HG02973 (cell line): ENCODE measurements around the gene MRFAP1.

ENCODE experiments used
- ATAC-seq: cut with Tn5 transposase; IDR thresholded peaks from one replicate; pipeline ENCODE4 v1.9.1; 2021; ENCODE audit warnings: moderate library complexity; ENCODE audit not compliant: unreplicated experiment

The MRFAP1 gene

DNA sequence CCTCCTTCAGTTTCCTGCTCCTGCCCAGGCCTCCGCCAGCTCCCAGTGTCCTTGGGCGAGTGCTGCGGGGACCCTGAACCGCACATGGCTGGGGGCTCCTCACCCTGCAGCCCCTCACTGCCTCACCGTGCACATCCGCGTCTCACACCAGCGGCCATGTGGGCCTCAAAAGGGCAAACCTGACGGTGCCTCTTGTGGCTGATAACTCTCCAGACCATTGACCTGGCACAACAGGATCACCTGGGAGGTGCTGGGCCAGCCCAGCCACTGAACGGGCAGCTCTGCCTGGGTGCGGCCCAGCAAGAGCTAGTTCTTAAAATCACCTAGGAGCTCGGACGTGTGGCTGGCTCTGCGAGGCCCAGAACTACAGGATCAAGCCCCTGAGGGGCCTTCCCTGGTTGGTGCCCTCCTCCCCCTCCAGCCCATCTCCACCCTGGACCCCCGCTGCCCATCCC is 49.0 kb downstream of the MRFAP1 start:
- no peak for ATAC-seq
